HG02610 (cell line): ENCODE measurements around the gene CRADD.

Experiments used
- ATAC-seq: cut with Tn5 transposase; IDR thresholded peaks from one replicate; pipeline ENCODE4 v1.9.1; 2021; ENCODE audit warnings: mild to moderate bottlenecking, moderate library complexity; ENCODE audit not compliant: unreplicated experiment

Gene CRADD

GRCh38 chr12:93670104-93670503, 7.1 kb upstream of the CRADD start:
- ATAC-seq: no peak

- no peak for ATAC-seq
Measured at GRCh38 chr12:93671044-93671443, 6.1 kb upstream of the CRADD start.

GRCh38 chr12:93673084-93673483, 4.1 kb upstream of the CRADD start:
- ATAC-seq: no peak

- no peak for ATAC-seq
Measured at GRCh38 chr12:93674386-93674785, 2.8 kb upstream of the CRADD start.

GRCh38 chr12:93676408-93677194, 574 bp upstream of the CRADD start:
- no peak for ATAC-seq

GRCh38 chr12:93678779-93679178, 1.6 kb downstream of the CRADD start:
- no peak for ATAC-seq

GRCh38 chr12:93679308-93679925, 2.2 kb downstream of the CRADD start:
- ATAC-seq: no peak

GRCh38 chr12:93680006-93680405, 2.8 kb downstream of the CRADD start:
- no peak for ATAC-seq

GRCh38 chr12:93682846-93683261, 5.7 kb downstream of the CRADD start:
- ATAC-seq: no peak

GRCh38 chr12:93683410-93683809, 6.2 kb downstream of the CRADD start:
- no peak for ATAC-seq

- ATAC-seq: no peak
Measured at GRCh38 chr12:93684716-93685115, 7.5 kb downstream of the CRADD start.

GRCh38 chr12:93686572-93687356, 9.6 kb downstream of the CRADD start:
- ATAC-seq: no peak

- no peak for ATAC-seq
Measured at GRCh38 chr12:93689076-93689834, 12.1 kb downstream of the CRADD start.

- no peak for ATAC-seq
Measured at GRCh38 chr12:93696462-93696861, 19.3 kb downstream of the CRADD start.

- no peak for ATAC-seq
Measured at GRCh38 chr12:93698307-93699092, 21.3 kb downstream of the CRADD start.

- no peak for ATAC-seq
Measured at GRCh38 chr12:93699271-93700145, 22.3 kb downstream of the CRADD start.

GRCh38 chr12:93702707-93703315, 25.6 kb downstream of the CRADD start:
- no peak for ATAC-seq

- no peak for ATAC-seq
Measured at GRCh38 chr12:93704122-93704521, 26.9 kb downstream of the CRADD start.

- no peak for ATAC-seq
Measured at GRCh38 chr12:93704625-93705024, 27.4 kb downstream of the CRADD start.
